Dermis microvascular lymphatic vessel endothelial cell (primary cell): ENCODE data around the gene KLRF1. TPM values are rescaled to one million over a fixed set of nuclear protein-coding genes. Genes with fewer than 3 reads are reported as not detected.
"Not testable (repeated sequence)": the region's sequence is repeated elsewhere in the genome, so short reads cannot be mapped to it uniquely, and the experiment has no call there.

ENCODE experiments used
- DNase-seq, 2 donors: peaks; one replicate each; pipeline versions ENCODE4 v3.0.0 to v3.0.0-alpha.2; 2010; ENCODE audit warnings: low read depth in 2 of 2
- total RNA-seq: library from RNA; depleted of rRNA; stranded (reverse); fragments of >200 nt; gene quantifications from 2 replicates; pipeline ENCODE4 v1.2.1, GENCODE V29; 2014

KLRF1 gene
- total RNA-seq, 1 donor from 2014 or later = not detected

GRCh38 chr12:9869307-9870161, 42.3 kb downstream of the KLRF1 start, which contains the start of gene CLEC2B:
Gene CLEC2B (minus strand): TSS chr12:9869354.
- DNase-seq = peak; percentile 81 to 85

- DNase-seq = peak in 1 of 2 donors; percentile 32
Measured at GRCh38 chr12:9870286-9870866, 43.1 kb downstream of the KLRF1 start.

- no peak for DNase-seq
Measured at GRCh38 chr12:9872162-9872561, 44.9 kb downstream of the KLRF1 start.

DNA sequence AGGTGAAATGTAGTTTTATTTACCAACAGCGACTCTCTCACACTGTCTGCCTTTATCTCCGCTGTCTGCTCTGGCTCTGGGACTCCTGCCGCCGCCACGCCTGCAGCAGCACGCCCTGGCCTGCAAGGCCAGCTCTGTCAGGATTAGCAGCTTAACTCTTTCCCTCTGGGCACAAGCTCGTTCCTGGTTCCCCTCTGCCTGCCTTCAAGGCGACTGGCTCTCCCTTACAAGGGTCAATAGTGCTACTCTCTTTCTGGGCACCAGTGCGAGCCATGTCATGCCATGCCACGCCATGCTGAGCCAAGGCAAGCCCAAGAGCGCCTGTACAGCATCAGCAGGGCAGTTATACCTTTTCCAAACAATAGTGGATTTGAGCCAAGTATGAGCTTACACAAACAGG, 45.5 kb downstream of the KLRF1 start:
- no peak for DNase-seq

DNA sequence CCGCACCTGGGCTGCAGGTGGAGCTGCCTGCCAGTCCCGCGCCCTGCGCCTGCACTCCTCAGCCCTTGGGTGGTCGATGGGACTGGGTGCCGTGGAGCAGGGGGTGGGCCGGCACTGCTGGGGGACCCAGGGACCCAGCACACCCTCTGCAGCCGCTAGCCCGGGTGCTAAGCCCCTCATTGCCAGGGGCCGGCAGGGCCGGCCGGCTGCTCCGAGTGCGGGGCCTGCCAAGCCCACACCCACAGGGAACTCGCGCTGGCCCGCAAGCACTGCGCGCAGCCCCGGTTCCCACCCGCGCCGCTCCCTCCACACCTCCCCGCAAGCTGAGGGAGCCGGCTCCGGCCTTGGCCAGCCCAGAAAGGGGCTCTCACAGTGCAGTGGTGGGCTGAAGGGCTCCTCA, 48.8 kb downstream of the KLRF1 start:
- not testable (repeated sequence) for DNase-seq

DNA sequence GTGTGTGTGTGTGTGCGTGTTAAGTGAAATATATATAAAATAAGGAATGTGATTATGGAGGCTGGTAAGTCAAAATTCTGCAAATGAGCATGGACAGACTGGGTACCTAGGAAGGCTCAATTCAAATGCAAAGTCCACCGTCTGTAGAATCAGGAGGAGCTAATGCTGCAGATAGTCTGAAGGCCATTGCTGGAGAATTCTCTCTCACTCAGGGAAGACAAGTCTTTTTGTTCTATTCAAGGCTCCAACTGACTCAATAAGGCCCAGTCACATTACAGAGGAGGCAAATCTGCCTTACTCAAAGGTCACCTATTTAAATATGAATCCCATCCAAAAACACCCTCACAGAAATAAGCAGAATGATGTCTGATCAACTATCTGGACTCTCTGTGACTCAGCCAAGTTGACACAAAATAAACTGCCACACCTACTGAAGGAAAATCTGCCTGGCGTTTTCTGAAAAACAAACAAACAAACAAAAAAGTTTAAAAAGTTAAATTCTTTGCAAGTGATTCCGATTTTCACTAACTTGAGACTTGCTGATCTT, 53.3 kb downstream of the KLRF1 start:
- DNase-seq = no peak

DNA sequence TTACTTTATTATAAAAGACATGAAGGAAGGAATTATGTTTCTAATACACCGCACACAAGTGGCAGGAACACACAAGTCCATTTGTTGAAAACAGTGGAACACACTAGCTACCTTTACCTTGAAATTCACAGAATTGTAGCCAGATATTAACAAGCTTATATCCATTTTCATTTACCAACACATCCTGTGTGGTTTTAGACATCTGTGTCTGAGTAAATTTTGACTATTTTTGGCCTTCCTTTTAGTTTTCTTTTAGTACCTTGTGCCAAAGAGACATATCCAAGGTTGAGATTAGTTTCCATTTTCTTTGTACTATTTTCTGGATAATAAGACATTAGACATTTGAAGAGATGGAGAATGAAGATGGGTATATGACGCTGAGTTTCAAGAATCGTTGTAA, 54.0 kb downstream of the KLRF1 start, which contains the start of gene KLRF2:
TSS of gene KLRF2 (plus strand) at position 244 of the 400 bp plus-strand sequence. CDS start at position 351, 107 bp downstream.
- no peak for DNase-seq

GRCh38 chr12:9881988-9882387, 54.7 kb downstream of the KLRF1 start:
- no peak for DNase-seq

- DNase-seq = no peak
Measured at GRCh38 chr12:9883175-9883574, 55.9 kb downstream of the KLRF1 start.

DNA sequence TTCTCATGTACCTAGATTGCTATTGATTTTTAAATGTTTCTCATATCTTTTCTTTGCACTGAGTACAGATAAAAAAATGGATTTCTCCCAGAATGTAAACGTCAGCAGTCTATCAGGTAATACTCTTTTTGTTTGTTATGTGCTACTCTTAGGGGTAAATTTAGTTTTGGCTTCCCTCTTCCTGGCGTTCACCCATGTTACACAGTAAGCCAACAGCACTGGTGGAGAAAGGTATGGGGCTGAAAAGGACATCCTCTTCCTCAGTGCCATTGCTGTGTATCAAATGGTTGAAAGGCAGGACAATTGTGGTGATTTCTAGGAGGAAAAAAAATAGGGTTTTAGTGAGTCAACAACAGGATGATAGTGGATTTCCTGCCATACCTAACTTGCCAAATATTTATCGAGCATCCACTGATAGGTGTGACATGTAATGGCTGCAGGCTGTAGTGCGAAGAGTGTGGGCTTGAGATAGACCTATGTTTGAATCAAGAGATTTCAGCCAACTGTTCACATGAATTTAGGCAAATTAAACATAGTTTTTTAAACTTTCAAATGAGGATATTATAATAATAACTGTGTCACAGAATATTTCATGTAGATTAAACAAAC, 61.5 kb downstream of the KLRF1 start:
- DNase-seq = peak in 1 of 2 donors; percentile 22

Other genes with a start within 250 kb of the KLRF1 start
- gene KLRB1, start 219.6 kb upstream of the KLRF1 start, total RNA-seq = not detected in 2 replicates
- 0.64 and 0.89 TPM in 2 replicates for gene CLEC2D, start 157.8 kb upstream of the KLRF1 start, total RNA-seq
- not detected in 2 replicates for gene CLECL1, start 94.4 kb upstream of the KLRF1 start, total RNA-seq
- 0.39 and 1.3 TPM in 2 replicates for gene CD69, start 66.6 kb upstream of the KLRF1 start, total RNA-seq
- gene CLEC2B, start 41.9 kb downstream of the KLRF1 start, total RNA-seq = 45.4 and 53.5 TPM in 2 replicates
- gene KLRF2, start 54.0 kb downstream of the KLRF1 start, total RNA-seq = not detected in 2 replicates
- not detected in 2 replicates for gene CLEC2A, start 104.9 kb downstream of the KLRF1 start, total RNA-seq
- not detected in 2 replicates for gene CLEC12A, start 143.9 kb downstream of the KLRF1 start, total RNA-seq
- not detected in 2 replicates for gene CLEC1B, start 171.6 kb downstream of the KLRF1 start, total RNA-seq
- not detected in 2 replicates for gene CLEC12B, start 183.1 kb downstream of the KLRF1 start, total RNA-seq
- not detected in 2 replicates for gene CLEC9A, start 203.2 kb downstream of the KLRF1 start, total RNA-seq